ENCODE data around the gene SLC19A1. TPM values are rescaled to one million over a fixed set of nuclear protein-coding genes. Genes with fewer than 3 reads are reported as not detected.

The SLC19A1 gene
- total RNA-seq, 2 experiments from 2014 or later: 29.2 to 30.3 TPM

- peaks cover 16% of the 10 kb centered on the region for H3K4me1 Mint-ChIP-seq (ENCODE audit: low read depth)
- intact Hi-C loops (cut with micrococcal nuclease): no loop called here
These were observed 3.7 kb upstream of the SLC19A1 start for GRCh38 chr21:45545691-45546531.

GRCh38 chr21:45545236-45545570 lies 3.0 kb upstream of the SLC19A1 start:
- H3K9me3 Mint-ChIP-seq: no peaks in the 10 kb centered on the region
- intact Hi-C loops (cut with micrococcal nuclease): no loop called here
- ChIA-PET POLR2A (no interaction called here), CTCF (no interaction called here)
- H3K27me3 Mint-ChIP-seq: no peaks in the 10 kb centered on the region
- H3K4me1 Mint-ChIP-seq (ENCODE audit: low read depth): peaks cover 17% of the 10 kb centered on the region
- H3K27ac Mint-ChIP-seq: no peak overlapping the region
- DNase-seq: peak; percentile 7
- H3K4me3 Mint-ChIP-seq: no peak overlapping the region
- peaks cover 2% of the 10 kb centered on the region for H3K36me3 Mint-ChIP-seq

More at GRCh38 chr21:45545691-45546531, 3.7 kb upstream of the SLC19A1 start:
- Mint-ChIP-seq H3K36me3 (peaks cover 1% of the 10 kb centered on the region), H3K27me3 (no peaks in the 10 kb centered on the region), H3K9me3 (no peaks in the 10 kb centered on the region), H3K27ac (peak overlapping the region; percentile 15), H3K4me3 (no peak overlapping the region)
- ChIA-PET CTCF (interaction anchor here (0.9 kb wide), 1 partner anchor 51 kb away, joined by 3 read pairs; no protein-coding TSS in a partner anchor), POLR2A (no interaction called here)
- peak; percentile 7 for DNase-seq

- POLR2A ChIA-PET: no interaction called here
- DNase-seq: peak; percentile 6
These were observed 2.4 kb upstream of the SLC19A1 start for GRCh38 chr21:45544449-45545235.

GRCh38 chr21:45543710-45544448 lies 1.6 kb upstream of the SLC19A1 start:
- intact Hi-C loops (cut with micrococcal nuclease): loop anchor here (1.0 kb wide), 1 partner anchor 7 kb away; no protein-coding TSS in a partner anchor
- H3K9me3 Mint-ChIP-seq: no peaks in the 10 kb centered on the region
- DNase-seq: peak; percentile 7
- CTCF ChIA-PET: interaction anchor here (1.0 kb wide), 1 partner anchor 48 kb away, joined by 4 read pairs; no protein-coding TSS in a partner anchor
- H3K4me1 Mint-ChIP-seq (ENCODE audit: low read depth): peaks cover 23% of the 10 kb centered on the region
- H3K27me3 Mint-ChIP-seq: no peaks in the 10 kb centered on the region
- POLR2A ChIA-PET: no interaction called here
- H3K4me3 Mint-ChIP-seq: peak overlapping the region; percentile 48
- H3K27ac Mint-ChIP-seq: peak overlapping the region; percentile 18
- H3K36me3 Mint-ChIP-seq: peaks cover 2% of the 10 kb centered on the region

More at GRCh38 chr21:45544449-45545235, 2.4 kb upstream of the SLC19A1 start:
- Mint-ChIP-seq H3K4me1 (ENCODE audit: low read depth) (peaks cover 20% of the 10 kb centered on the region), H3K9me3 (no peaks in the 10 kb centered on the region), H3K4me3 (no peak overlapping the region), H3K36me3 (peaks cover 2% of the 10 kb centered on the region), H3K27ac (no peak overlapping the region), H3K27me3 (no peaks in the 10 kb centered on the region)
- CTCF ChIA-PET: no interaction called here
- intact Hi-C loops (cut with micrococcal nuclease): no loop called here

- H3K27me3 Mint-ChIP-seq: no peaks in the 10 kb centered on the region
- peak overlapping the region; percentile 48 for H3K4me3 Mint-ChIP-seq
- DNase-seq: peak; percentile 8
- H3K4me1 Mint-ChIP-seq (ENCODE audit: low read depth): peaks cover 23% of the 10 kb centered on the region
- intact Hi-C loops (cut with micrococcal nuclease): loop anchor here (1.0 kb wide), 1 partner anchor 8 kb away; no protein-coding TSS in a partner anchor
- peak overlapping the region; percentile 18 for H3K27ac Mint-ChIP-seq
- peaks cover 2% of the 10 kb centered on the region for H3K36me3 Mint-ChIP-seq
- POLR2A ChIA-PET: no interaction called here
- H3K9me3 Mint-ChIP-seq: no peaks in the 10 kb centered on the region
- CTCF ChIA-PET: interaction anchor here (1.0 kb wide), 1 partner anchor 49 kb away, joined by 4 read pairs; no protein-coding TSS in a partner anchor
These were observed 1.1 kb upstream of the SLC19A1 start for GRCh38 chr21:45543371-45543709.

- intact Hi-C loops (cut with micrococcal nuclease): loop anchor here (1.0 kb wide), 1 partner anchor 8 kb away; no protein-coding TSS in a partner anchor
- Mint-ChIP-seq H3K4me1 (ENCODE audit: low read depth) (peaks cover 23% of the 10 kb centered on the region), H3K27me3 (no peaks in the 10 kb centered on the region), H3K36me3 (peaks cover 2% of the 10 kb centered on the region), H3K4me3 (peak overlapping the region; percentile 48), H3K27ac (no peak overlapping the region), H3K9me3 (no peaks in the 10 kb centered on the region)
- ChIA-PET POLR2A (no interaction called here), CTCF (interaction anchor here (1.0 kb wide), 1 partner anchor 49 kb away, joined by 4 read pairs; no protein-coding TSS in a partner anchor)
- DNase-seq: peak; percentile 12
These were observed 579 bp upstream of the SLC19A1 start for GRCh38 chr21:45542667-45543370.

- H3K4me1 Mint-ChIP-seq (ENCODE audit: low read depth): peaks cover 23% of the 10 kb centered on the region
- peaks cover 8% of the 10 kb centered on the region for H3K36me3 Mint-ChIP-seq
- ChIA-PET POLR2A (interaction anchor here (1.0 to 1.5 kb wide), 3 partner anchors 9 to 51 kb away, joined by 3 to 5 read pairs (median 4); no protein-coding TSS in a partner anchor), CTCF (no interaction called here)
- no peaks in the 10 kb centered on the region for H3K9me3 Mint-ChIP-seq
- H3K27me3 Mint-ChIP-seq: no peaks in the 10 kb centered on the region
- peak overlapping the region; percentile 72 for H3K4me3 Mint-ChIP-seq
- peak overlapping the region; percentile 67 for H3K27ac Mint-ChIP-seq
- DNase-seq: peak; percentile 86
- intact Hi-C loops (cut with micrococcal nuclease): no loop called here
These were observed 810 bp downstream of the SLC19A1 start for GRCh38 chr21:45541221-45542039.

- ChIA-PET POLR2A (interaction anchor here (1.4 to 1.5 kb wide), 2 partner anchors 9 to 52 kb away, joined by 4 to 5 read pairs; no protein-coding TSS in a partner anchor), CTCF (no interaction called here)
- no peak for DNase-seq
These were observed 1.7 kb downstream of the SLC19A1 start for GRCh38 chr21:45540601-45540970.

GRCh38 chr21:45539796-45540600 lies 2.2 kb downstream of the SLC19A1 start:
- H3K27ac Mint-ChIP-seq: no peak overlapping the region
- ChIA-PET POLR2A (interaction anchor here (1.0 to 1.5 kb wide), 2 partner anchors 8 to 13 kb away, joined by 3 to 5 read pairs; no protein-coding TSS in a partner anchor), CTCF (no interaction called here)
- H3K9me3 Mint-ChIP-seq: no peaks in the 10 kb centered on the region
- peak; percentile 9 for DNase-seq
- intact Hi-C loops (cut with micrococcal nuclease): no loop called here
- peak overlapping the region; percentile 72 for H3K4me3 Mint-ChIP-seq
- peaks cover 17% of the 10 kb centered on the region for H3K36me3 Mint-ChIP-seq
- peaks cover 23% of the 10 kb centered on the region for H3K4me1 Mint-ChIP-seq (ENCODE audit: low read depth)
- no peaks in the 10 kb centered on the region for H3K27me3 Mint-ChIP-seq

More at GRCh38 chr21:45540601-45540970, 1.7 kb downstream of the SLC19A1 start:
- Mint-ChIP-seq H3K4me3 (peak overlapping the region; percentile 72), H3K36me3 (peaks cover 13% of the 10 kb centered on the region), H3K27me3 (no peaks in the 10 kb centered on the region), H3K27ac (no peak overlapping the region), H3K4me1 (ENCODE audit: low read depth) (peaks cover 23% of the 10 kb centered on the region), H3K9me3 (no peaks in the 10 kb centered on the region)
- intact Hi-C loops (cut with micrococcal nuclease): no loop called here

Data from activated CD4-positive, alpha-beta memory T cell treated with anti-CD3 and anti-CD28 coated beads for 36 hours (primary cell).